H1 (cell line): Measurements from ENCODE around the gene PLOD1. TPM values are rescaled to one million over a fixed set of nuclear protein-coding genes. Genes with fewer than 3 reads are reported as not detected.

Experiments
- CTCF ChIA-PET: fragments of 300-600 bp; sonication (Branson Sonifier 250); formaldehyde crosslinking; loops from one replicate; lab custom pipeline; 2021; ENCODE audit not compliant: partially characterized antibody; lab: Charles Lee
- POLR2A ChIA-PET: fragments of 300-600 bp; sonication (Branson Sonifier 250); formaldehyde crosslinking; loops from one replicate; lab custom pipeline; 2021; ENCODE audit warnings: inconsistent platforms; ENCODE audit not compliant: partially characterized antibody; lab: Charles Lee
- DNase-seq, 2 experiments: peaks; one replicate each; pipeline versions ENCODE4 v3.0.0 to v3.0.0-alpha.2; 2010 to 2022; ENCODE audit warnings: low spot score in 2 of 2, low read depth in 1 of 2, mixed read lengths in 1 of 2
- FAIRE-seq: peaks from 2 replicates; lab custom pipeline; 2011; peaks lifted over from hg19 to GRCh38; lab: Jason Lieb, UNC
- H2AFZ ChIP-seq: 2 replicates; pipeline ENCODE4 v1.8.1; 2012; ENCODE audit warnings: low read length, inconsistent platforms
- H2AK5ac ChIP-seq: 2 replicates; pipeline ENCODE4 v1.6.1; 2013; ENCODE audit warnings: low read depth, low read length
- H2BK120ac ChIP-seq: replicated peaks from 2 replicates; pipeline ENCODE3; 2013; ENCODE audit warnings: low read depth, low read length, inconsistent platforms
- H2BK12ac ChIP-seq: 2 replicates; pipeline ENCODE4 v1.6.1; 2013; ENCODE audit warnings: low read depth, low read length
- H2BK15ac ChIP-seq: 2 replicates; pipeline ENCODE4 v1.6.1; 2013; ENCODE audit warnings: low read length
- H2BK20ac ChIP-seq: 2 replicates; pipeline ENCODE4 v1.6.1; 2013; ENCODE audit warnings: low read length
- H2BK5ac ChIP-seq: 2 replicates; pipeline ENCODE4 v1.6.1; 2013; ENCODE audit warnings: low read depth, low read length
- H3K14ac ChIP-seq: 2 replicates; pipeline ENCODE4 v1.6.1; 2013; ENCODE audit warnings: inconsistent platforms; ENCODE audit not compliant: insufficient read length
- H3K18ac ChIP-seq: 2 replicates; pipeline ENCODE4 v1.6.1; 2013; ENCODE audit warnings: low read length; ENCODE audit errors: extremely low read depth
- H3K23ac ChIP-seq: 2 replicates; pipeline ENCODE4 v1.6.1; 2013; ENCODE audit warnings: inconsistent platforms; ENCODE audit not compliant: insufficient read length
- H3K23me2 ChIP-seq: 2 replicates; pipeline ENCODE4 v1.6.1; 2013; ENCODE audit warnings: low read depth, low read length
- H3K27ac ChIP-seq: 2 replicates; pipeline ENCODE4 v1.6.1; 2011; ENCODE audit warnings: low read depth, low read length, inconsistent platforms
- H3K27me3 ChIP-seq, 4 experiments: replicated peaks in 1 of 4; 1 replicate in 1 of 4; 2 replicates in 3 of 4; pipeline versions ENCODE4 v1.6.1 to v1.8.1; 2011 to 2013; ENCODE audit warnings: low read length in 3 of 4, mild to moderate bottlenecking in 3 of 4, inconsistent platforms in 2 of 4, mixed read lengths in 2 of 4, moderate library complexity in 1 of 4; ENCODE audit not compliant: control insufficient read depth in 3 of 4, insufficient read depth in 3 of 4; ENCODE audit errors: extremely low read depth in 1 of 4
- H3K36me3 ChIP-seq, 4 experiments: 2 replicates each; pipeline versions ENCODE4 v1.6.1 to v1.8.1; 2011 to 2013; ENCODE audit warnings: mild to moderate bottlenecking in 4 of 4, low read length in 3 of 4, moderate library complexity in 2 of 4, control low read depth in 1 of 4, inconsistent platforms in 1 of 4; ENCODE audit not compliant: insufficient read depth in 4 of 4, control insufficient read depth in 2 of 4
- H3K4ac ChIP-seq: replicated peaks from 2 replicates; pipeline ENCODE3; 2013; ENCODE audit warnings: low read length, low read depth, mixed read lengths, inconsistent platforms; ENCODE audit not compliant: insufficient read length
- H3K4me1 ChIP-seq, 4 experiments: replicated peaks in 1 of 4; 1 replicate in 1 of 4; 2 replicates in 3 of 4; pipeline versions ENCODE4 v1.6.1 to v1.8.1; 2011 to 2013; ENCODE audit warnings: low read length in 3 of 4, inconsistent platforms in 2 of 4, mixed read lengths in 1 of 4; ENCODE audit not compliant: insufficient read depth in 4 of 4, control insufficient read depth in 3 of 4
- H3K4me2 ChIP-seq, 2 experiments: 2 replicates each; pipeline versions ENCODE4 v1.6.1 to v1.8.1; 2011 to 2013; ENCODE audit warnings: low read depth in 2 of 2, low read length in 2 of 2, control low read depth in 1 of 2, inconsistent platforms in 1 of 2, mild to moderate bottlenecking in 1 of 2; ENCODE audit not compliant: insufficient read depth in 1 of 2
- H3K4me3 ChIP-seq, 4 experiments: fragments of 200-600, 300-600 bp in 1 of 4; sonication (generic), shearing (Covaris generic), sonication (Bioruptor Twin) in 1 of 4; 2 replicates each; pipeline versions ENCODE4 v1.5.1 to v1.8.1; 2011 to 2016; ENCODE audit warnings: low read length in 4 of 4, low read depth in 3 of 4, control low read depth in 2 of 4, inconsistent platforms in 2 of 4, mild to moderate bottlenecking in 2 of 4, mixed read lengths in 1 of 4, moderate library complexity in 1 of 4; ENCODE audit not compliant: insufficient read depth in 2 of 4; ENCODE audit errors: extremely low read depth in 1 of 4
- H3K56ac ChIP-seq: replicated peaks from 2 replicates; pipeline ENCODE3; 2013; ENCODE audit warnings: low read depth, mild to moderate bottlenecking, mixed read lengths, low read length, inconsistent platforms; ENCODE audit not compliant: insufficient read length
- H3K79me1 ChIP-seq: 2 replicates; pipeline ENCODE4 v1.6.1; 2013; ENCODE audit warnings: low read depth, low read length, control low read depth
- H3K79me2 ChIP-seq, 2 experiments: 2 replicates each; pipeline versions ENCODE4 v1.6.1 to v1.8.1; 2012 to 2013; ENCODE audit warnings: low read length in 2 of 2, mild to moderate bottlenecking in 2 of 2, inconsistent platforms in 1 of 2; ENCODE audit not compliant: insufficient read depth in 2 of 2, control insufficient read depth in 1 of 2
- H3K9ac ChIP-seq, 4 experiments: replicated peaks in 1 of 4; 1 replicate in 1 of 4; 2 replicates in 3 of 4; pipeline versions ENCODE4 v1.6.1 to v1.8.1; 2011 to 2013; ENCODE audit warnings: low read depth in 3 of 4, low read length in 3 of 4, control low read depth in 2 of 4, mild to moderate bottlenecking in 2 of 4, moderate library complexity in 2 of 4, inconsistent platforms in 1 of 4; ENCODE audit errors: extremely low read depth in 1 of 4
- H3K9me3 ChIP-seq, 2 experiments: 2 replicates each; pipeline versions ENCODE4 v1.6.1 to v1.8.1; 2012 to 2013; ENCODE audit warnings: mild to moderate bottlenecking in 2 of 2, moderate library complexity in 2 of 2, control low read depth in 1 of 2, inconsistent platforms in 1 of 2, low read depth in 1 of 2, low read length in 1 of 2, mixed read lengths in 1 of 2; ENCODE audit not compliant: insufficient read depth in 2 of 2
- H4K20me1 ChIP-seq, 2 experiments: replicated peaks in 1 of 2; 2 replicates each; pipeline versions ENCODE3 to v1.8.1; 2011 to 2013; ENCODE audit warnings: inconsistent platforms in 2 of 2, low read length in 2 of 2, mild to moderate bottlenecking in 1 of 2; ENCODE audit not compliant: insufficient read depth in 2 of 2, control insufficient read depth in 1 of 2
- H4K5ac ChIP-seq: 2 replicates; pipeline ENCODE4 v1.6.1; 2013; ENCODE audit warnings: low read length, low read depth, mixed read lengths, inconsistent platforms; ENCODE audit not compliant: insufficient read length
- H4K8ac ChIP-seq: 2 replicates; pipeline ENCODE4 v1.8.0; 2013; ENCODE audit warnings: mild to moderate bottlenecking, moderate library complexity, low read length, inconsistent platforms; ENCODE audit not compliant: insufficient read depth; ENCODE audit errors: extremely low read depth
- H4K91ac ChIP-seq: replicated peaks from 2 replicates; pipeline ENCODE3; 2013; ENCODE audit warnings: low read length, mixed read lengths, inconsistent platforms; ENCODE audit not compliant: insufficient read length
- BCL11A ChIP-seq, 2 experiments: IDR thresholded peaks; one replicate each; pipeline ENCODE4 v1.6.1; 2011; ENCODE audit warnings: low read depth in 2 of 2, low read length in 2 of 2, mild to moderate bottlenecking in 2 of 2
- BRCA1 ChIP-seq: IDR thresholded peaks from 2 replicates; pipeline ENCODE4 v1.6.1; 2012; ENCODE audit warnings: low read depth, low read length, improper control_type of control experiment
- KDM5A ChIP-seq: fragments of 200-600 bp; IDR thresholded peaks from 2 replicates; pipeline ENCODE4 v1.7.1; 2012; ENCODE audit warnings: mild to moderate bottlenecking, low read length, inconsistent platforms, mixed read lengths
- POLR2AphosphoS5 ChIP-seq: IDR thresholded peaks from 2 replicates; pipeline ENCODE4 v1.6.1; 2011; ENCODE audit warnings: low read depth, low read length
- YY1 ChIP-seq: IDR thresholded peaks from 2 replicates; pipeline ENCODE4 v1.6.1; 2011; ENCODE audit warnings: low read depth, mild to moderate bottlenecking, low read length
- ZNF274 ChIP-seq: IDR thresholded peaks from 2 replicates; pipeline ENCODE4 v1.7.0; 2012; ENCODE audit warnings: low read length, borderline replicate concordance; ENCODE audit errors: extremely low read depth
- WGBS, 2 experiments: shearing (Covaris generic) in 1 of 2; methylation state at CpG; one replicate each; pipeline versions ENCODE4 v1.1.6 to v1.1.7; 2013 to 2015; ENCODE audit warnings: low lambda C conversion rate in 2 of 2, mixed read lengths in 2 of 2, inconsistent platforms in 1 of 2, low coverage in 1 of 2, missing lambda C conversion rate in 1 of 2; ENCODE audit not compliant: insufficient replicate concordance in 2 of 2, insufficient coverage in 1 of 2, insufficient read length in 1 of 2; ENCODE audit errors: extremely low coverage in 1 of 2, missing lambda C conversion rate in 1 of 2; 5-methylcytosine and 5-hydroxymethylcytosine counted together
- polyA plus RNA-seq, 7 experiments: library from polyadenylated mRNA; depleted of rRNA in 3 of 7; stranded (reverse) in 5 of 7; unstranded in 2 of 7; fragments of >200 nt in 5 of 7; fragments of 200-250 nt in 2 of 7; gene quantifications; 1 replicate in 5 of 7; 2 replicates in 1 of 7; 4 replicates in 1 of 7; pipeline versions ENCODE4 v1.2.1 to v1.2.3, GENCODE V29; 2011 to 2013; ENCODE audit warnings: missing spikeins in 2 of 7, mixed read lengths in 2 of 7
- total RNA-seq: library from RNA; stranded (reverse); fragmentation: NEBNext Ultra II Directional; extraction: Animal tissue kit (Norgen Biotek cat#: 25700); gene quantifications from 2 replicates; pipeline ENCODE4 v1.2.1, GENCODE V29; 2021

PLOD1 gene
- total and polyA plus RNA-seq, 2 of the 8 experiments (the other 6 are each of a cell fraction or from before 2014, with no cell fraction given), result 44.9 to 51.8 TPM

GRCh38 chr1:11998636-11999035 lies 64.1 kb downstream of the PLOD1 start:
- Histone ChIP-seq H2BK15ac (no peak overlapping the region), H3K79me1 (no peaks in the 10 kb centered on the region; the same call in 1 of the 2 replicates), H3K56ac (no peak overlapping the region), H4K20me1 (peaks cover 0 to 5% of the 10 kb centered on the region in 2 experiments), H2BK20ac (no peak overlapping the region), H4K5ac (no peak overlapping the region), H3K14ac (no peak overlapping the region), H2AFZ (no peak overlapping the region), H2BK120ac (no peak overlapping the region), H3K4me1 (no peaks in the 10 kb centered on the region), H3K27me3 (no peaks in the 10 kb centered on the region), H2BK12ac (no peak overlapping the region), H2AK5ac (no peak overlapping the region), H3K9ac (no peak overlapping the region), H3K27ac (no peak overlapping the region), H3K23ac (no peak overlapping the region), H4K91ac (no peak overlapping the region), H3K18ac (no peak overlapping the region), H3K4me3 (no peak overlapping the region), H3K4ac (no peak overlapping the region), H3K4me2 (no peak overlapping the region), H3K79me2 (no peaks in the 10 kb centered on the region), H4K8ac (no peak overlapping the region), H3K9me3 (no peaks in the 10 kb centered on the region), H3K23me2 (no peaks in the 10 kb centered on the region), H2BK5ac (no peak overlapping the region), H3K36me3 (peaks cover 21 to 68% (median 44%) of the 10 kb centered on the region in 4 experiments)
- 98% methylated on average over 5 of the region's 5 CpGs; no CpG with 5 or more reads in 1 of the 2 experiments for WGBS, 2 experiments
- FAIRE-seq (no peak), DNase-seq (no peak)
- ChIA-PET CTCF (interaction anchor here (0.6 kb wide), 1 partner anchor 91 kb away, joined by 3 read pairs; no protein-coding TSS in a partner anchor), POLR2A (interaction anchor here (0.9 to 1.6 kb wide), 2 partner anchors 18 to 88 kb away, joined by 3 to 4 read pairs; no protein-coding TSS in a partner anchor)
- TF ChIP-seq ZNF274, result no peak
- TF ChIP-seq POLR2AphosphoS5, result no peak
- TF ChIP-seq BRCA1, result no peak
- no peak for TF ChIP-seq YY1
- TF ChIP-seq KDM5A, result no peak
- TF ChIP-seq BCL11A (IDR thresholded peaks at IDR 0.05; ENCODE audit: low read depth in 2 of 2, low read length in 2 of 2), result no peak
